Measurements from ENCODE around the gene RBBP8NL.

GRCh38 chr20:62367633-62368391 lies 59.5 kb downstream of the RBBP8NL start:
- no peak for TF ChIP-seq EZH2 (IDR thresholded peaks at IDR 0.05; ENCODE audit: low read depth)
- TF ChIP-seq, protein P1, sequence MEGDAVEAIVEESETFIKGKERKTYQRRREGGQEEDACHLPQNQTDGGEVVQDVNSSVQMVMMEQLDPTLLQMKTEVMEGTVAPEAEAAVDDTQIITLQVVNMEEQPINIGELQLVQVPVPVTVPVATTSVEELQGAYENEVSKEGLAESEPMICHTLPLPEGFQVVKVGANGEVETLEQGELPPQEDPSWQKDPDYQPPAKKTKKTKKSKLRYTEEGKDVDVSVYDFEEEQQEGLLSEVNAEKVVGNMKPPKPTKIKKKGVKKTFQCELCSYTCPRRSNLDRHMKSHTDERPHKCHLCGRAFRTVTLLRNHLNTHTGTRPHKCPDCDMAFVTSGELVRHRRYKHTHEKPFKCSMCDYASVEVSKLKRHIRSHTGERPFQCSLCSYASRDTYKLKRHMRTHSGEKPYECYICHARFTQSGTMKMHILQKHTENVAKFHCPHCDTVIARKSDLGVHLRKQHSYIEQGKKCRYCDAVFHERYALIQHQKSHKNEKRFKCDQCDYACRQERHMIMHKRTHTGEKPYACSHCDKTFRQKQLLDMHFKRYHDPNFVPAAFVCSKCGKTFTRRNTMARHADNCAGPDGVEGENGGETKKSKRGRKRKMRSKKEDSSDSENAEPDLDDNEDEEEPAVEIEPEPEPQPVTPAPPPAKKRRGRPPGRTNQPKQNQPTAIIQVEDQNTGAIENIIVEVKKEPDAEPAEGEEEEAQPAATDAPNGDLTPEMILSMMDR (conservative IDR thresholded peaks at IDR 0.05), result no peak

All from PC-9 (cell line).